Endometrial microvascular endothelial cells (primary cell): Measurements from ENCODE around the gene BEX4. TPM values are rescaled to one million over a fixed set of nuclear protein-coding genes. Genes with fewer than 3 reads are reported as not detected.
"Not testable (repeated sequence)": the region's sequence is repeated elsewhere in the genome, so short reads cannot be mapped to it uniquely, and the experiment has no call there.

Source experiments
- in situ Hi-C: cut with HindIII; loops from 2 replicates; pipeline ENCODE4 v1.10.0; 2017; ENCODE audit warnings: low sequenced_read_pairs, low pct_unique_long_range_greater_than_20kb; ENCODE audit errors: inconsistent ontology term
- total RNA-seq: library from RNA; depleted of rRNA; stranded (reverse); fragments of >200 nt; gene quantifications from one replicate; pipeline ENCODE4 v1.2.3, GENCODE V29; 2015; ENCODE audit errors: inconsistent ontology term

Gene BEX4
- total RNA-seq, 1 donor from 2014 or later = 18.8 TPM

- in situ Hi-C loops = no loop called here
Observed at GRCh38 chrX:103234869-103235268, 20.0 kb downstream of the BEX4 start.

GRCh38 chrX:103235608-103236007, 20.7 kb downstream of the BEX4 start:
- in situ Hi-C loops = not testable (repeated sequence)

- in situ Hi-C loops = no loop called here
Observed at GRCh38 chrX:103236296-103236695, 21.4 kb downstream of the BEX4 start.

GRCh38 chrX:103240155-103240554, 25.2 kb downstream of the BEX4 start:
- in situ Hi-C loops = no loop called here

GRCh38 chrX:103248553-103248952, 33.6 kb downstream of the BEX4 start:
- in situ Hi-C loops = no loop called here

- in situ Hi-C loops = no loop called here
Observed at GRCh38 chrX:103249805-103250204, 34.9 kb downstream of the BEX4 start.

GRCh38 chrX:103250977-103251376, 36.1 kb downstream of the BEX4 start:
- in situ Hi-C loops = no loop called here

- in situ Hi-C loops = no loop called here
Observed at GRCh38 chrX:103253608-103254007, 38.7 kb downstream of the BEX4 start.

GRCh38 chrX:103254171-103254824, 39.4 kb downstream of the BEX4 start:
- in situ Hi-C loops = no loop called here

- in situ Hi-C loops = no loop called here
Observed at GRCh38 chrX:103254921-103255493, 40.1 kb downstream of the BEX4 start, which contains the start of gene TCEAL8. TCEAL8 (minus strand) TSS chrX:103255155; CDS start chrX:103253979, 1,176 bp downstream.

GRCh38 chrX:103256651-103257050, 41.7 kb downstream of the BEX4 start:
- in situ Hi-C loops = no loop called here

GRCh38 chrX:103258275-103258674, 43.4 kb downstream of the BEX4 start:
- in situ Hi-C loops = no loop called here

Other genes starting within 250 kb of the BEX4 start
- gene BEX1, start 150.9 kb upstream of the BEX4 start, total RNA-seq = 0.46 TPM
- not detected for gene NXF3, start 122.0 kb upstream of the BEX4 start, total RNA-seq
- 59.9 TPM for gene TCEAL8, start 40.0 kb downstream of the BEX4 start, total RNA-seq
- gene TCEAL5, start 61.6 kb downstream of the BEX4 start, total RNA-seq = not detected
- gene BEX2, start 95.9 kb downstream of the BEX4 start, total RNA-seq = 0.37 TPM
- gene TCEAL7, start 115.1 kb downstream of the BEX4 start, total RNA-seq = 2.3 TPM
- gene TCEAL9, start 141.4 kb downstream of the BEX4 start, total RNA-seq = 48.4 TPM
- 219 TPM for gene BEX3, start 161.4 kb downstream of the BEX4 start, total RNA-seq